SK-N-SH treated with all-trans-retinoic acid at 6 μM for 48 hours (cell line): Measurements from ENCODE around the gene ITGA3.

Experiments
- CREB5 ChIP-seq: fragments of 250-450 bp; sonication (Bioruptor Pico); IDR thresholded peaks from 2 replicates; pipeline ENCODE4 v1.5.1; 2020; ENCODE audit warnings: low read depth, mild to moderate bottlenecking, moderate library complexity
- PATZ1 ChIP-seq: fragments of 250-450 bp; sonication (Bioruptor Pico); IDR thresholded peaks from 2 replicates; pipeline ENCODE4 v1.8.0; 2020; ENCODE audit warnings: mild to moderate bottlenecking, moderate library complexity, borderline replicate concordance
- SNAI2 ChIP-seq: fragments of 250-450 bp; sonication (Bioruptor Pico); IDR thresholded peaks from 2 replicates; pipeline ENCODE4 v1.5.0; 2020; ENCODE audit warnings: mild to moderate bottlenecking, moderate library complexity
- TCF4 ChIP-seq: fragments of 250-450 bp; sonication (Bioruptor Pico); IDR thresholded peaks from 2 replicates; pipeline ENCODE4 v1.8.0; 2021; ENCODE audit warnings: mild to moderate bottlenecking, moderate library complexity, borderline replicate concordance
- TOX ChIP-seq: fragments of 250-450 bp; sonication (Bioruptor Pico); IDR thresholded peaks from 2 replicates; pipeline ENCODE4 v1.8.0; 2021; ENCODE audit warnings: mild to moderate bottlenecking, moderate library complexity, borderline replicate concordance
- ZFP3 ChIP-seq: fragments of 250-450 bp; sonication (Bioruptor Pico); IDR thresholded peaks from 2 replicates; pipeline ENCODE4 v1.5.0; 2020; ENCODE audit warnings: mild to moderate bottlenecking, moderate library complexity
- ZFP30 ChIP-seq: fragments of 450-650 bp; formaldehyde crosslinking; IDR thresholded peaks from 2 replicates; pipeline ENCODE4 v1.5.0; 2022; ENCODE audit warnings: mild to moderate bottlenecking, moderate library complexity

GRCh38 chr17:50112694-50113093 lies 56.8 kb downstream of the ITGA3 start:
- TF ChIP-seq PATZ1 (CRISPR knock-in tag): no peak
- TF ChIP-seq CREB5 (CRISPR knock-in tag): no peak
- no peak for TF ChIP-seq SNAI2
- no peak for TF ChIP-seq TOX
- no peak for TF ChIP-seq TCF4
- no peak for TF ChIP-seq ZFP3 (CRISPR knock-in tag)
- no peak for TF ChIP-seq ZFP30 (CRISPR knock-in tag)
